NCI-H2196 treated with DMSO at 0.1 percent for 48 hours (cell line): Measurements from ENCODE around the gene MYO9A.
"Not testable (repeated sequence)": the region's sequence is repeated elsewhere in the genome, so short reads cannot be mapped to it uniquely, and the experiment has no call there.

Experiments
- DNase-seq: peaks from one replicate; lab custom pipeline; 2025; ENCODE audit not compliant: unreplicated experiment; lab: John Stamatoyannopoulos, UW

Gene MYO9A

DNA sequence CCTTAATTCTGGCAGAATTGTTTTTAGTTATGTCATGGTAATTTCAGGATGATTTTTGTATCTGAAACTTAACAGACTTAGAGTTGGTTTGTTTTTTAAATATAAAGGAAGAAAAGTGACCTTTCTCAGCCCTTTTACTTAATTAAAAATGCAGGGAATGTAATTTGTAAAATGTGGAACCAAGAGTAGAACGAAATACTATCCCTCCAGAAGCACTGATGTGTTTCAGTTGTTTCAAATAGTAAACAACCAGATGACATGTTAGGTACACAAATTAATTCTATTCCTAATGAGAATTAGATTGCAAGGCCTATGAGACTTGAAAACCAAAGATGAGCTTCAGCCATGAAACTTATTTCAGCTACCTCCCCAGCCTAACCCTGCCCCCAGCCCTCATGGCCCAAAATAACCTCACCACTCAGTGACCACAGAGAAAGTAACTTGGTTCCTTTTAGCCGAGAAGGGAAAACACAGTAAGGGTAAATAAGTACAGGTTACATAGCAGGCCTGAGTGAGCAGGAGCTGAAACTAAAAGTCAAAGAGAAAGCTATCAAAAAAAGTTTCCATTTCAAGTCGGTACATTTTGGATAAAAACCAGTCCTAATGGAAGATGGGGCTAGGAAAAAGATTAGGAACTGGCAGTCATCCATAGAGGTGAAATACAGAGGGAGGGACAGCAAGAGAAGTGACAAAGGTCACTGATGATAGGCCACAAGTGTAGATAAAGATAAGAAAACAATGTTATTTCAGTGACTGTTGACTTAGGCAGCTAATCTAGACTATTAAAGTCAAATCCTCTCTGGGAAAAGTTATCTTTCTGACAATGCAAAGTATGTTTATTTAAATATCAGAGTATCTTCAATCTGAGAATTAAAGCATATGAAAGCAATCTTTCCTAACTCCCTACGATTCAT, 23.5 kb upstream of the MYO9A start:
- no peak for DNase-seq

DNA sequence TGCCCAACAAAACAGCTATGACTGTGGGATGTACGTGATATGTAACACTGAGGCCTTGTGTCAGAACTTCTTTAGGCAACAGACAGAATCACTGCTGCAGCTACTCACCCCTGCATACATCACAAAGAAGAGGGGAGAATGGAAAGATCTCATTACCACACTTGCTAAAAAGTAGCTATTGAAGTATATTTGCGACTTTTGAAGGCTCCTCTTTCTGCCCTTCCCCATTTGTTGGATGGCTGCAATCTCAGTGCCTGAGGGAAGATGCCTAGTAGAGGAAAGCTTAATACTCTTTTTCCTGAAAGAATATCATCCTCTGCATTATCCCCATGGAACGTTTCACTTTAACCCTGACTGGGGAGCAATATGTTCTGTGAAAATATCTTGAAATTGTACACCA, 22.1 kb upstream of the MYO9A start:
- no peak for DNase-seq

DNA sequence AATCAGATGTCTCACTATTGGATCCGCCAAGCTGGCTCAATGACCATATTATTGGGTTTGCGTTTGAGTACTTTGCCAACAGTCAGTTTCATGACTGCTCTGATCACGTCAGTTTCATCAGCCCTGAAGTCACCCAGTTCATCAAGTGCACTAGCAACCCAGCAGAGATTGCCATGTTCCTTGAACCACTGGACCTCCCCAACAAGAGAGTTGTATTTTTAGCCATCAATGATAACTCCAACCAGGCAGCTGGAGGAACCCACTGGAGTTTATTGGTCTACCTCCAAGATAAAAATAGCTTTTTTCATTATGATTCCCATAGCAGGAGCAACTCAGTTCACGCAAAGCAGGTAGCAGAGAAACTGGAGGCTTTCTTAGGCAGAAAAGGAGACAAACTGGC, 21.7 kb upstream of the MYO9A start:
- no peak for DNase-seq

DNA sequence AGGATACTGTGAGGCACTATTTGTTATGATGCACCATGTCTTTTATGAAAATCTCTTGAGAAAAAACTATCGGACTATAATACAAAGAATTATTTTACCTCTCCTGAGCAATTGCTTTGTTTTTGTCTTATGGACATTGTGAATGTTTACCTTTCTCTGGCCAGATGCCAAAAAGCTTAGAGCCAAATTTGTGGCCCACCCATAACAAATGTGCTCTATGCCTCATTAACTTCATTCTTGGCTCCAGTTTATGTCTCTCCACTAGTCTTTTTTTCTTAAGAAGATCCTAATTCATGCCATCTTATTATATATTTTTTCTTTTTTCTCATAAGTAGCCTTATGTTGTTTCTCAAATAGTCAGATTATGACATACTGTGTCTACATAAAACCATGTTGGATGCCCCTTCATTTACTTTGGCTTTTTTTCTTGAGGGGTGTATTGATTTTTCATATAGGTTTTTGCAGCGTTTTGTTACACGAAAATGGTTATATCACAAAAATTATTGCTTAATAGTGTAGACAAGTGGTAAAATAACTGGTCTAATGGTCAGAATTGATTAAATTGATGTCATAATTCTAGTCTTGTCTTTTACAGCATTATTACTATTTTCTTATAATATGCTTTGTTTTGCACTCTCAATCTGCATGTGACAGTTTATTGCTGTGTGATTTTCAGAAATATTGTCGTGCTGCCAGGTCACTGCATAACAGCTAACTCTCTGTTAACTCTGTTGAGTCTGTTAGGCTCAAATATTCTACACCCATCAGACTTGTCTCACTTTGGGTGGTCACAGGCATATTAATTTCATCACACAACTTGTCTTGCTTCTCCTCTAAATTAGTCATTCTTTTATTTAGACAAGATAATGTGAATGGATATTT, 18.5 kb upstream of the MYO9A start:
- no peak for DNase-seq

DNA sequence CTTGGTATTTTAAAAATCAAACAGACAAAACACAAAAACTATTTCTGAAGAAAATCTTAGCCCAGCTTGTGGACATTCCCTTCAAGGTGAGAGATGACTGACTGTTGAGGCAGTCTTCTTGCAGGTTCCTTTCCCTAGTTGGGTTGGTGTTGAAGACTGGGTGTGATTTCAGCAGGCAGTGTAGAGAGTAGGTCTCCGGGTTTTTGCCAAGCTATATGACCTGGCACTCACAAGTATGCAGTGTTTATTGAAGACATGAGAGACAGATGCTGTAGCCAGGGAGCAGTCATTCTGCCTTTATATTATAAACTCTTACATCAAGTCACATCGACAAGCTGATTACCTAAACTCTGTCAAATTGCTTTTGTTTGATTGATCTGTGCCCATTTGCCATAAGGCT, 17.8 kb upstream of the MYO9A start:
- DNase-seq: no peak

DNA sequence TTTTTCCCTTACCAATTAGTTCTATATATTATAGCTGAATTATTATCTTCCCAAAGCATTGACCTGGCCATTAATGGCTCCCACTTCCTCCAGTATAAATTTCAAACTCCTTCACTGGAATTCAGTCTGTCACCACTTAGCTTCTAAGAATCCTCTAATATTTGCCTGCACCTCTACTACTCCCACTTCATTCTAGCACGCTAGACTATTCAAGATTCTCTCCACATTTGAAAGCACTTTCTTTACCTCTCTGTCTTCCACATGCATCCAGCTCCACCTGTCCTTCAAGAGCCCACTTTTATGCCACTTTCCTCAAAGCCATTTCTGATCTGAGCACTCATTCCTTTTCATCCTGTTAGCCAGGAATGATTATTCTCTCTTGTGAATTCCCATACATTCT, 15.3 kb upstream of the MYO9A start:
- DNase-seq: no peak

DNA sequence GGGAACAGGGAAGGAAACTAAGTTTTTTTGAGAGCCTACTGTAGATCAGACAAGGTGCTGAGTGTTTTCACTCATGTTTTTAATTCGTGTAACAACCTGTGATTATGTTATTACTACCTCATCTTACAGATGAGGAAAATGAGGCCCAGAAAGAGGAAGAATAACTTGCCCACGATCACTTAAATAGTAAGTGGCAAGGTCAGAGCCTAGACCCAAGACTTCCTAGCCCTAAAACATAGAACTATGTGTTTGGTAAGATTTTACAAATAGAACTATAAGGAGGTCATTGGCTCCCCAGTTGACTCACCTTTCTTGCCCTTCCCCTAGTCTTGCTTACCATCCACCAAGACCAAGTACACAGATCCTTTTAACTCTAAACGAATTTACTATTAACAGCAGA, 14.0 kb upstream of the MYO9A start:
- no peak for DNase-seq

DNA sequence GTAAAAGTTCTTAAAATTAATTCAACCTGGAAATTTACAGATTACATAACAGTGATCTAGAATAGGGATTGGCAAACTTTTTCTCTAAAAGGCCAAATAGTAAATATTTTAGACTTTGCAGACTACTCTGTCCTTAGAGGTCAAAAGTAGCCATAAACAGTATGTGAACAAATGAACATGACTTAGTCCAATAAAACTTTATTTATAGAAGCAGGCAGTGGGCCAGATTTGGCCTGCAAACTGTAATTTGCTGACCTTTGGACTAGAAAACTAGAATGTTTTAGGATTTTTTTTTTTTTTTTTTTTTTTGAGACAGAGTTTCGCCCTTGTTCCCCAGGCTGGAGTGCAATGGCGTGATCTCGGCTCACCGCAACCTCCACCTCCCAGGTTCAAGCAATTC, 12.3 kb upstream of the MYO9A start:
- no peak for DNase-seq

DNA sequence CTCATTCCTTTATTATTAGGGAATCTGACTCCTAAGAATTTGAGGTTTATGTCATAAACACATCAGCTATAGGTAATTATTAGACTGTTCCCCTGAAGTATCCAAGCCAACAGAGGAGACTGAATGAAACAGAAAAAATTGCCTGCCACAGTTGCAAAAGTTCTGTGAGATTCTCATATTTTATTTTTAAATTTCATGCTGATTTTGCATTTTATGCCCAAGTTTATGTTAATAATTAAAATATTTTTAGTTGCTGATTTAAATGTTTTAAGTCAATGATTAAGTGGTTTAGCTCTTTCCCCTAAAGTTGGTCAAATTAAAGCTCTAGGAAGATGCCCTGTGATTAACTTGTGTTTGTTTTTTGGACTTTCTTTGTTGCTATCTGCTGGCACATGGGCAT, 10.4 kb upstream of the MYO9A start:
- DNase-seq: no peak

DNA sequence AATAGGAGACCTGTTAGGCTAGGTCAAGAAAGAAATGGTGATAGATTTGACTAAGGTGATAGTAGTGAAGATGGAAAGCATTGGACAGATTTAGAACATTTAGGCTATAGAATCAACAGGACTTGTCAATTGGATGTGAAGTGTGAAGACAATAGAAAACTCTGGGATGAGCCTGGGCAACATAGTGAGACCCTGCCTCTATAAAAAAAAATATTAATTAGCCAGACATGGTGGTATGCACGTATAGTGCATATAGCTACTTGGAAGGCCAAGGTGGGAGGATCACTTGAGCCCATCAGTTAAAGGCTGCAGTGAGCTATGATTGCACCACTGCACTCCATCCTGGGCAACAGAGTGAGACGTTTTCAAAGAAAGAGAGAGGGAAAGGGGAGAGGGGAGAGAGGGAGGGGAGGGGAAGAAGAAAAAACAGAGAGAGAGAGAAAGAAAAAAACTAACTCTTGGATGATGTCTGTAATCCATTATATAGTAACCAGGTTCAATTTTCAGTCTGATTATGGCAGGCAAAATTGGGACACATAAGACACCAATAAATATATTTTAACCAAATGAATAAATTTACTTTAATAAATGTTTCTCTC, 9.9 kb upstream of the MYO9A start:
- no peak for DNase-seq

DNA sequence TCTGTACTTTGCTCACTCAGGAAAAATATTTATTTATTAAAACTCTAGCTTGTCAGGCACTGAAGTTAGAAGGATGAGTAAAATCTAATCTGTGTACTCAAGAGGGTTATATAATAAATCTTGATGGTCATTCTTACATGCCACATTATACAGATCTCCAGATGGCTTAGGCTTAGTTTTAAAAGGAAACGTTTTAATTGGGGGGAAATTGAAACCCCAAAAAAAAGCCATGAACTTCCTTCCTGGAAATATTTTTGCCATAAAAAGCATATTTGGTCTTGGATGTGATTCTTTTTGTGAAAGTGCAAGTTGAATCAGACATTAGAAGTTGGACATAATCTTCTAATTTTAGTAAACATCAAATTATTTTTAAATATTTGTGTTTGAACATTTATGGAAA, 6.3 kb upstream of the MYO9A start:
- DNase-seq: no peak

DNA sequence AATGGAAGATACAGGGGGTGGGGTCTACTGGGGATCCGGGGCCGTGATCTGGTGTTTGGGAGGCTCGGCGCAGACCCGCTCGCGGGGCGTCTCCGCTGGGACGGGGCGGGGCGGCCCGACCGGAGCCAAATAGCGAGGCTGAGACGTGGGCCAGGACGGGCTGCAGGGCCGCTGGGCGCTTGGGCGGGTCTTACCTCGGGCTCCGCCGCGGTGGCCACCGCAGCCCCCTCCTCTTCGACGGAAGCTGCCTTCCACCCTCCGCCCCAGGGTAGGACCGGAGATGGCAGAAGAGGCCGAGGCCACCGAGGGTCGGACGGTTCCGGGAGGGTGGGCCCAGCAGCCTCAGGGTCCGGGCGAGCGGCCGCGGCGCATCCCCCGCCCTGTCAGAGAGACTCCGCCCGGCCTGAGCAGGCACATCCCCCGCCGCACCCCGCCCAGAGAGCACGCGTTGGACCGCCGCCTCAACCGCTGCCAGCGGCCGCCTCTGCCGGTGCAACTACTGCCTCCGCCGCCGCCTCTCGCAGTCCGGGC, 399 bp downstream of the MYO9A start:
- DNase-seq: no peak

DNA sequence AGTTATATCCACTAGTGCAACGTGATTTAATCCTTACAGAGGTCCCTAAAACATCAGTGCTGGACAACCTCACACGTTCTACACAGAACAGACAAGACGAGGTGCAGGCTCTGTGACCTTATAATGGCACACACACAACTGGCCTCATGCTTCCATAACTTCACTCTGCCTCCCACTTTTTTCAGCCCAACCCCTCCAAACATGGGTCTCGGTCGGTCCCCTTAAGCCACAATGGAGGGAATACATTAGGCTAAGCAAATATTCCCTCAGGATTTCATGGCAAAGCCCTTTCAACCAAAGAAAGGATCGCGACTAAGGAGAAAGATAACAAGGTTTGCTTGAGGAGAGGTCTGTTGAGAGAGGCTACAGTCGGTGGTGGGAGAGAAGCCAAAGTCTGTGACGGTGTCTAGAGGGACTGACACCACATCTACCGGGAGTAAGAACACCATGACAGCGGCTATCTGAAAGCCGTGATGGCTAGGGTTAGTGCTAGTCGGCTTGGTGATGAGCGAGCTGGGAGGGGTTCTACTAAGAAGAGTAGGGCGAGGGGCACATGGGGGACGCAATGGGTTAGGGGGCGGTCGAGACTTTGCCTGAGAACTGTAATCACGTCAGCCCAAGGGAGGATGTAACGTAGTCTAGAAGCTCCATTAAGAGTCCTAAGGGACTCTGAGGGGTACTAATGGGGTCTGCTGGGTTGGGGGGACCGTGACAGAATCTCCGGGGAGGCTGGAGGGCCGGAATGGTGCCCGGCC, 1.0 kb downstream of the MYO9A start:
- DNase-seq: no peak

DNA sequence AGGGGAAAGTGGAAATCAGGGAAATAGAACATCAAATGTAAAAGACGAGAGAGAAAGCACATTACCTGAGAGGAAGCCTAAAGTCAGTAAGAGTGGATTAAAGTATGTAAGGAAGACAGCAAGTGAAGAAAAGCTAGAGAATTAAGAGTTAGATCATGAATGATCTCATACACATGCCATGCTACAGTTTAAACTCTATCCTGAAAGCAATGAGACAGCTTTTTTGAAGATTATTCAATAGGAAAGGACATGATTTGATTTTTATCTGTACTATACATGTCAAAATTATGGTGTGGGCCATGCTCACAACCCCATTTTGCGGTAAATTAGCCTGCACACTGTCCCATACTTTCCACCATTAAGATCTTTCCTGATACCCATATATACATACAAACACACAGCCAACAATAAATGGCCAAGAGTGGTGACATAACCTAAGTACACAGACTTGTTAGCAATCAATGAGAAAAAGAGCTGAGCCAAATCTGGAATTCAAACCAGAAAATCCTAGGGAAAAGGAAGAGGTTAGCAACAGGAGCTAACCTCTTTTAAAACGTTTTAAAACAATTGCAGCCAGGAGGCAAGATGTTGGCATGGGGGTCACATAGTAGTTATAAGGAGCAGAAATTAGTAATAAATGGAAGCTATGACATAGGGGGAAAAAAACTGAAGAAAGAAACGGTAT, 4.5 kb downstream of the MYO9A start:
- no peak for DNase-seq

DNA sequence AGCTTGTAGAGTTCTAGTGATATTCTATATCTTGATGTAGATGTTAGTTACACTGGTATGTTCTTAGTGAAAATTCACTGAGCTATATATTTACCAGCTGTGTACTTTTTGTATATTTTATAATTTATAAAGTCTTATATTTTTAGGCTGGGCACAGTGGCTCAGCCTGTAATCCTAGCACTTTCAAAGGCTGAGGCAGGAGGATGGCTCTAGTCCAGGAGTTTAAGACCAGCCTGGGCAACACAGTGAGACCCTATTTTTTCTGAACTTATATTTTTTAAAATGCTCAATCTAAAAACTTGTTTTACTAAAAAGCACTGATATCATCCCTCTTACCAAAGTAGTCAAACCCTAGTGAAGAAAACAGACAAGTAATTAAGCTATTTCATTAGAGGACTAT, 5.1 kb downstream of the MYO9A start:
- DNase-seq: no peak

DNA sequence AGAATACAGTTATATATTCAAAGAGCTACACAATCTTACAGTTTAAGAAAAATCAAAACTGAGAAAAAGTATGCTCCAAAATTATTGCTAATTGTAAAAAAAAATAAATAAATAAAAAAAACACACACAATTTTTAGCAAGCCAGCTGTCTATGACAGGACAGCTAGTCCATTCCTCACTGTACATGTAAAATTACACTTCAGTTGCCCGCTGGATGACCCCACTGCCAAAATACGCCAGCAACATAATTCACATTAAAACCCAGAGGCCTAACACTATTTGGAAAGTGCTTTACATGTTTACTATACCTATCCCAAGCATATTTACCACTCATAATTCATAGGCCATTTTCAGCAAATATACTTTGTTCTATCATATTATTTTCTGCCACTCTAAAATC, 5.8 kb downstream of the MYO9A start:
- DNase-seq: no peak

DNA sequence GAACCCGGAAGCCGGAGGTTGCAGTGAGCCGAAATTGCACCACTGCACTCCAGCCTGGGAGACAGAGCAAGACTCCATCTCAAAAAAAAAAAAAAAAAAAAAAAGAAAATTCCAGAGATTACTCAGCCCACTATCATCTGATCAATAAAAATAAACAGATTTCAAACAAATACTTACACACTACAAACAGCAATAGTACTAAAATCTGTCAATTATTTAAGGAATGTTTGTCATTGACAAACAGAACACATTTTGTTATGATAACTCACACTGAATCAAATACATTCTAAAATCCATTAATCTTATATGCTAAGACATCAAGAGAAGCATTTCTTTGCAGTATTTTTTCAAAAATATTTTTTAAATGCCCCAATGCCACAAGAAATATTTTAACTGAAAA, 7.6 kb downstream of the MYO9A start:
- no peak for DNase-seq

DNA sequence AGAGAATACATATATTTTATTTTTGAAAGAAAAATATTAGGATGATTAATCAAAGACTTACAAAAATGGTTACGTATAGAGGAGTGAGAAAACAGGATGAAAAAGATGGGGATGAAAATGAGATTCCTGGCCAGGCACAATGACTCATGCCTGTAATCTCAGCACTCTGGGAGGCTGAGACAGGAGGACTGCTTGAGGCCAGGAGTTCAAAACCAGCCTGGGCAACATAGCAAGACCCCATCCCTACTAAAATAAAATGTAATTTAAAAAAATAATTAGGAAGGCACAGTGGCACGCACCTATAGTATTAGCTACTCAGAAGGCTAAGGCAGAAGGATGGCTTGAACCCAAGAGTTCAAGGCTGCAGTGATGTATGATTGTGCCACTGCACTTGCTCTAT, 11.9 kb downstream of the MYO9A start:
- no peak for DNase-seq

DNA sequence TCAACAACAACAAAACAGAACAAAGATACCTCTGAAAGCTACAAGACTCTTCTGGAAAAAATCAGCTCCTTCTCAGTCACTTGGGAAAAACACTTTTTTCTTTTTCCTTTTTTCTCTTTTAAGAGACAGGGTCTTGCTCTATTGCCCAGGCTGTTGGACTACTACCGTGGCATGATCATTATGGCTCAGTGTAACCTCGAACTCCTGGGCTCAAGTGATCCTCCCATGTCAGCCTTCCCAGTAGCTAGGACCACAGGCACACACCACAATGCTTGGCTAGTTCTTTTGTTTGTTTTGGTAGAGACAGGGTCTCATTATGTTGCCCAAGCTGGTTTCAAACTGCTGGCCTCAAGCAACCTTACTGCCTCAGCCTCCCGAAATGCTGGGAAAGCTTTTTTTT, 12.8 kb downstream of the MYO9A start:
- DNase-seq: no peak

DNA sequence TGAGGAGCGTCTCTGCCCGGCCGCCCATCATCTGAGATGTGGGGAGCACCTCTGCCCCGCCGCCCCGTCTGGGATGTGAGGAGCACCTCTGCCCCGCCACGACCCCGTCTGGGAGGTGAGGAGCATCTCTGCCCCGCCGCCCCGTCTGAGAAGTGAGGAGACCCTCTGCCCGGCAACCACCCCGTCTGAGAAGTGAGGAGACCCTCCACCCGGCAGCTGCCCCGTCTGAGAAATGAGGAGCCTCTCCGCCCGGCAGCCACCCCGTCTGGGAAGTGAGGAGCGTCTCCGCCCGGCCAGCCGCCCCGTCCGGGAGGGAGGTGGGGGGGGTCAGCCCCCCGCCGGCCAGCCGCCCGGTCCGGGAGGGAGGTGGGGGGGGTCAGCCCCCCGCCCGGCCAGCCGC, 17.4 kb downstream of the MYO9A start:
- DNase-seq: not testable (repeated sequence)
